Stimulated activated CD8-positive, alpha-beta memory T cell treated with anti-CD3 and anti-CD28 coated beads, Interleukin-15, amount 100 ng/mL, for 1 hour (primary cell): ENCODE measurements around the gene OR11H7.
"Not testable (repeated sequence)": the region's sequence is repeated elsewhere in the genome, so short reads cannot be mapped to it uniquely, and the experiment has no call there.

ENCODE experiments used
- DNase-seq: peaks from one replicate; pipeline ENCODE4 v3.0.0-alpha.2; 2020; ENCODE audit warnings: low read depth

Gene OR11H7

DNA sequence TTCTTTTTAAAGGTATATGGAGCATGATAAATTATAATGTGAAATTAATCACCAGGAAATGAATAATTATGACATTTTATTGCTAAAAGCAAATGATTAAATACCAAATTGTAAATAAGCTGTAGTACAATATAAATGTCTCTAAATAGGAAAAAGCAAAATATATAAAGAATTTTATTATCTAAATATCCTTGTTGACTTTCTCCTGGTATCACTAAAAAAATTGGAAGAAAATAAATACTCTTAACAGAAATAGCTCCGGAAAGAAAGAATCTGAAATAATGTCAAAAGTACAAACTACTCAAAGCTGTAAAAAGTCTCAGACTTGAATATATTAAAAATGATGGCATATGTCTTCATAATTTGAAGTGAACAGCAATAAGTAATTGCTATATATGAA lies at the start of gene OR11H7:
OR11H7 (plus strand) TSS at position 301 of the 400 bp plus-strand sequence.
- no peak for DNase-seq

DNA sequence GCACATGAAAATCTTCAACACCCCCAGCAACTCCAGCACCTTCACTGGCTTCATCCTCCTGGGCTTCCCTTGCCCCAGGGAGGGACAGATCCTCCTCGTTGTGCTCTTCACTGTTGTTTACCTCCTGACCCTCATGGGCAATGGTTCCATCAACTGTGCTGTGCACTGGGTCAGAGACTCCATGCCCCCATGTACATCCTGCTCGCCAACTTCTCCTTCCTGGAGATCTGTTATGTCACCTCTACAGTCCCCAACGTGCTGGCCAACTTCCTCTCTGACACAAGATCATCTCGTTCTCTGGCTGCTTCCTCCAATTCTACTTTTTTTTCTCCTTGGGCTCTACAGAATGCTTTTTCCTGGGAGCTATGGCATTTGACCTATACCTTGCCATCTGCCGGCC lies 49.6 kb upstream of the OR11H7 start:
- DNase-seq = no peak

DNA sequence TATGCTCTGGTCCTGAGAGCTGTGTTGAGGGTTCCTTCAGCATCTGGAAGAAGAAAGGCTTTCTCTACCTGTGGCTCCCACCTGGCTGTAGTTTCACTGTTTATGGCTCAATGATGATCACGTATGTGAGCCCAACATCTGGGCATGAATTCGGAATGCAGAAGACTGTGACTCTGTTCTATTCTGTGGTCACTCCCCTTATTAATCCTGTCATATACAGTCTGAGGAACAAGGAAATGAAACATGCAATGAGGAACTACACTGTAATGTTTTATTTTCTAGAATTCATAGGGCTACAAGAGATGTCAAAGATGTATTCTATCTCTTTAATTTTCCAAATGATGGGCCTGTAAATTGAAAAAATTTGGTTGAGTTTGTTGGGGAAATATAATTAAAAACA lies 48.9 kb upstream of the OR11H7 start:
- DNase-seq = no peak

DNA sequence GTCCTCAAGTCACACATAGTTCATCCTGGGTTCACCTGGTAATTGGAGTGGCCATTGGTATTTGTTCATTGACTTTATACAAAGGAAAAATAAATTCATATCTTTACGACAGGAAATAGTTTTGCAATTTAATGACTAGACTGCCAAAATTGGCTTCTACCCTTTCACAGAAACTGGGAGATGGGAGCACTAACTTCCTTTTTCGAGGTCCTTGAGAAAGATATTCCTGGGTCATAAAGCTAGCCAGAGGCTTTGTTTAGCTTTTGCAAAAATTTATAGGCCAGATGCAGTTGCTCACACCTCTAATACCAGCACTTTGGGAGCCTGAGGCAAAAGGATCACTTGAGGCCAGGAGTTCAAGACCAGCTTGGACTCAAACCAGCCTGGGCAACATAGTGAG lies 48.3 kb upstream of the OR11H7 start:
- no peak for DNase-seq

DNA sequence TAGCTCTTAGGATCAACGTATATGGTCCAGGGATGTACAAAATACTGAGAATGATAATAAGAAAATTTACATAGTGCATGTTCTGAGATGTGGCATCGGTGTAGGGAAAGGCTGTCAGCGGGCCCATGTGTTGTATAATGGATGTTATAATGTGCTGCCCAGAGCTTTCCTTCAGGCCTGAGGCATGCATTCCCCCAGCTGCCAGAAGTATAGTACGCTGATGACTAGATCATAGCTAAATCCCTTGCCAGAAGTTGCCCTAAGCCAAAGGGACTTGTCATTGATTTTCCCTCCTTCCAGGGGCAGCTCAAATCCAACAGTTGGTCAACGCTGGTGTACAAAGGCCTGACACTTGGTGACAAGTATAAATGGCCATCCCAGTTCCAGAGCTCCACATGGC lies 44.6 kb upstream of the OR11H7 start:
- DNase-seq = no peak

DNA sequence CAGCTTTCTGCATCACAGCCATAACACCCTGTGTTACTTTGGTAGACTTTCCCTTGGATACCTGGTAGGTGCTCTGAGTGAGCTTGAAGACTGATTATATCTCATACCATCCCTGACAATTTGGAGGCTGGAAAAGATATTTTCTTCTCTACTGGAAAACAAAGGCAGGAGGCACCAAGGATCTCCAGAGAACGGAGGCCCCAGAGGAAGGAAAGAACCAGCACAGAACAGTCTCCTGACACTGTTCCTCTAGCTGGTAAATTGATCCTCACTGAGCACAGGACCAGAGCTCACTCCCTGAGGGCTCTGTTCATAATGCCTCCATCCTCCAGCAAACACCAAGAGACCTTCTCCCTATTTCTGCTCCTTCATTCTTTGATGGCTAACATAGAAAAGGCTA lies 38.2 kb upstream of the OR11H7 start, which contains the start of gene OR11G2:
OR11G2 (plus strand) TSS at position 301 of the 400 bp plus-strand sequence. CDS start 6,542 bp downstream, outside the sequence.
- DNase-seq = no peak

DNA sequence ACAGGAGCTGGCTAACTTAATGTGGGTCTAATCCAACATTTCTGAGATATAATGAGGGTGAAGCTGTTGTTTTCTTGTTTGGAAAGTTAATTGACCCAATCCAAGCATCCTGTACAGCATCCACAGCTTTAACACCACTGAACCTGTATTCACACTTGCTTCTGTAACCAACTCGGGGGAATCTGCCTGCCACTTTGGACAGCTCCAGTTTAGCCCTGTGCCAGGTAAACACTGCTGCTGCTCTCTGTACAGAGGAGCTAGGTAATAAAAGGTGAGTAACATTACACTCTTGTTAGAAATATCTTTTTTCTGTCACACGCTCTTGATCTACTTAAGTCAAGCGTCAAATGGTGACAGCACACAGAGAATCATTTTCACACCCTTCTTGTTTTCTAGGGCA lies 37.4 kb upstream of the OR11H7 start:
- no peak for DNase-seq

DNA sequence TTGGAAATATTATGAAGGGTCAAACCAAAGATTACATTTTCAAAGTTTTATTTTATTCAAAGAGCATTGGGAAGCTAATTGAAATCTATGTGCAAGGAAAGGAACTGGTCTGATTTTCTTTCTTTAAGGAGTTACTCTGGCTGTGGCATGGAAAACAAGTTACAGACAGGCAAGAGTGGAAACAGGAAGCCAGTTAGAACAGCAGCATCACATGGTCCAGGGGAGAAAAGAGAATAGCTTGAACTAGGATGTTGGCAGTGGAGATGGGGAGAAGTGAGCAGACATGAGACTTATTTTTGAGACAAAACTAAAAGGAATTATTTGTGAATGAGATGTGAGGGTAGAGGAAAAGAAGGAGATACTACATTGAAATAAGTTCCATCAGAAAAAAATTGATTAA lies 34.7 kb upstream of the OR11H7 start:
- DNase-seq = no peak

DNA sequence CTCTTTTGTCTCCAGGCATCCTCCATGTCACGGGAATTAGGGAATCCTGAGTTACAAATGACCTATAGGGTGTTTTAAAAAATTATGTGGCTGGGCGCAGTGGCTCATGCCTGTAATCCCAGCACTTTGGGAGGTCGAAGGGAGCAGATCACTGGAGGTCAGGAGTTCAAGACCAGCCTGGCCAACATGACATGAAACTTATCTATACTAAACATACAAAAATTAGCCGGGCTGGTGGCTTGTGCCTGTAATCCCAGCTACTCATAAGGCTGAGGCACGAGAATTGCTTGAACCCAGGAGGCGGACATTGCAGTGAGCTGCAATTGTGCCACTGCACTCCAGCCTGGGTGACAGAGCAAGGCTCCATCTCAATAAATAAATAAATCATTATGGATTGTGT lies 33.6 kb upstream of the OR11H7 start:
- not testable (repeated sequence) for DNase-seq

DNA sequence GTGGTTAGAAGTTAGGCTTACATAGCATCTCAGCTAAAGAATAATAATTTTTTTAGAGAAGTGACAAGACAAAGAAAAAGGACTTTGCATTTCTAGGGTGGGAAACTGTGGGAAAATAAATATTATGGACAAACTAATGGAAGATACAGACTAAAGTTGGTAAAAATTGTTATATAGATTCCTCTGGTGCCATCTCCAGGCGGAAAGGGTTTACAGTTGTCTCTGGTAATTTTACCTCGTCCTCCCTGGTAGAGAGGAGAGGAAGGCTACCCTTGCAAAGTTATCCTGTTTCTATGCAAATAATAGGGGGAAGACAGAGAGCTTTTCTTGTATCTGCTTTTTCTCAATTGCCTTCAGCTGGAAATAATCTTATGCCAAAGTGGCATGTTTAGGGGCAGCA lies 32.9 kb upstream of the OR11H7 start:
- no peak for DNase-seq

DNA sequence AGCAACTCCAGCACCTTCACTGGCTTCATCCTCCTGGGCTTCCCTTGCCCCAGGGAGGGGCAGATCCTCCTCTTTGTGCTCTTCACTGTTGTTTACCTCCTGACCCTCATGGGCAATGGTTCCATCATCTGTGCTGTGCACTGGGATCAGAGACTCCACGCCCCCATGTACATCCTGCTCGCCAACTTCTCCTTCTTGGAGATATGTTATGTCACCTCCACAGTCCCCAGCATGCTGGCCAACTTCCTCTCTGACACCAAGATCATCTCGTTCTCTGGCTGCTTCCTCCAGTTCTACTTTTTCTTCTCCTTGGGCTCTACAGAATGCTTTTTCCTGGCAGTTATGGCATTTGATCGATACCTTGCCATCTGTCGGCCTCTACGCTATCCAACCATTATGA lies 31.3 kb upstream of the OR11H7 start:
- no peak for DNase-seq

DNA sequence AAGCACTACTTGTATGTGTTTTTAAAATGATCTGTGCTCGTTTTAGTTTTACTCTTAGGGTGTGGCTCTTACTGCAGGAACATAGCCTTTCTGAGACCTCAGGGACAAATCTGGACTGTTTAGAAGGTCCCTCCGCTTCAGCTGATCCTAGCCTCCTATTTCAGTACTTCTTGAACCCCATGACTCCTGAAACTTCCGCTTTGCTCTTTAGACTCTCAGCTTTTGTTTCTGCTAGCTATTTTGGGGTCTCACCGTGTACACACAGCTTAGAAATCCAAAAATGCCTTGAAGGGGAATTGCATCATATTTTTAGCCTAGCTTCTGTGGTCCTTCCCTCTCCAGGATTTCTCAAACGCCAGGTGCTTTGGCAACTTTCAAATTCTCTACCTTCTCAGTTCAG lies 29.8 kb upstream of the OR11H7 start:
- no peak for DNase-seq

DNA sequence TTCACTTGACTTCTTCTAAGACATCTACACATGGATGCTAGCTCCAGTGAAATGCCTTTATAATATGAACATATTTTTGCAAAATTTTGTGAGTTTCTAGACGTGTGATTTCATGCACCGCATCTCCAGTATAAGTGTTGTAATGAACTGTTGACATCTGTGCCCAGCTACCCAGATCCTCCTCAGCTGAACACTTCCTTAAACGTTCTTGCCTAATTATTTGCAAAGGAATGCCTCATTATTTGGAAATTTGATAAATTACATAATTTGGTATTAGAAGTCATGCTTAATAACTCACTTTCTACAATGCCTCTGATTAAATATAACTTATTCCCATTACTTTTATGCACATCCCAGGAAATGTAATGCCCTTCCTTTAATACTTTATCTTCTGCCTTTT lies 24.1 kb upstream of the OR11H7 start:
- DNase-seq = no peak

DNA sequence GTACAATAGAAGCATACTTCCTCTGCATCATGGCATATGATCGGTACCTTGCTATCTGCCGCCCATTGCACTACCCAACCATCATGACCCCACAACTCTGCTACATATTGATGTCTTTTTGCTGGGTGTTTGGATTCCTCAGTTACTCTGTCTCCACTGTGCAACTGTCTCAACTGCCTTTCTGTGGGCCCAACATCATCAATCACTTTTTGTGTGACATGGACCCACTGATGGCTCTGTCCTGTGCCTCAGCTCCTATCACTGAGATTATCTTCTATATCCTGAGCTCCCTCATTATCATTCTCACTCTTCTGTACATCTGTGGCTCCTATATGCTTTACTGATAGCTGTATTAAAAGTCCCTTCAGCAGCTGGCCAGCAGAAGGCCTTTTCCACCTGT lies 19.2 kb upstream of the OR11H7 start:
- no peak for DNase-seq

DNA sequence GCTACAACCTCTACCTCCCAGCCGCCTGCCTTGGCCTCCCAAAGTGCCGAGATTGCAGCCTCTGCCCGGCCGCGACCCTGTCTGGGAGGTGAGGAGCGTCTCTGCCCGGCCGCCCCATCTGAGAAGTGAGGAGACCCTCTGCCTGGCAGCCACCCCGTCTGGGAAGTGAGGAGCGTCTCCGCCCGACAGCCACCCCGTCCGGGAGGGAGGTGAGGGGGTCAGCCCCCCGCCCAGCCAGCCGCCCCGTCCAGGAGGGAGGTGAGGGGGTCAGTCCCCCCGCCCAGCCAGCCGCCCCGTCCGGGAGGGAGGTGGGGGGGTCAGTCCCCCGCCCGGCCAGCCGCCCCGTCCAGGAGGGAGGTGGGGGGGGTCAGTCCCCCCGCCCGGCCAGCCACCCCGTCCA lies 16.4 kb upstream of the OR11H7 start:
- not testable (repeated sequence) for DNase-seq

DNA sequence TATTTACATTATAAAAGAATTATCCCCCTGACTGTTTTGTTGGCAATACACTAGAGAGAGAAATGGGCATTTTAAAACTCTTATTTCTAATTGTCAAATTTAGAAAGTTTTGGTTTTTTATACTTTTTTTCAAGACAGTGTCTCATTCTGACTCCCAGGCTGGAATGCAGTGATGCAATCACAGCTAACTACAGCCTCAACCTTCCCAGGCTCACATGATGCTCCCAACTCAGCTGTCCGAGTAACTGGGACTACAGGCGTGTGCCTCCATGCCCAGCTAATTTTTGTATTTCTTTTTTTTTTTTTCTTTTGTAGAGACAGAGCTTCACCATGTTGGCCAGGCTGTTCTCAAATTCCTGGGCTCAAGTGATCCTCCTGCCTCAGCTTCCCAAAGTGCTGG lies 13.6 kb upstream of the OR11H7 start:
- DNase-seq = no peak

DNA sequence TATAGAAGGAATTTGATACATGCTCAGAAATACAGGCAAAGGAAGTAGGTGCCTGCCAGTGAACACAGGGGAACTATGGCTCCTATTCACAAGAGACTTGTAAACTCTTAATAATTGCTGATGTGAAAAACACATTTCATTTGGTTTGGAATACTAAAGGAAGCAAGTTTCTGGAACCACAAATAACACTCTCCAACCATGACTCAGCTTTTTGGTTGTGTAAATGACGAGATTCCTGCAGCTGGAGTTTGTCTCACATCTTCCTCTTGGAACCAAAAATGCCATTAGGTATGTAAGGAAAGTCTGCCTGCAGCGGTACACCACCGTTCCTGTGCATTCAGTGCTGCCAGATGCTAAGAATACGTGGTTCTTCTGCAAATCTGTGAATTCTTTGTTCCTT lies 9.7 kb upstream of the OR11H7 start:
- no peak for DNase-seq

DNA sequence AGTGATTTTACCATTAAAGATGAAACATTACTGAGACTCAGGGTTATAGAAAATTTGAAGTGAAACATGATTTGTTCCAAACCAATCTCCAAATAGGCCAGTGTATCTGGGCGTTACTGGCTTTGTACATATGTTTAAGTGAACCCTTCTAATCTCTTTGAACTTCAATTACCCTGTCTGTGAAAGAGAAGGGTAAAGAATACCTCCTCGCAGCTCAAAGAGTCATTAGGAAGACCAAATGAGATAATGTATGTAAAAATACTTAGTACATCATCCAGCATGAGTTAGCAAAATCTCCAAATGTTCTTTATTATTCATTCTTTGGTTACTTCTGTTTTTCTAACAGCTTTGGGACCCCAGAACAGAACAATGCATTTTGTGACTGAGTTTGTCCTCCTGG lies 5.4 kb upstream of the OR11H7 start, which contains the start of gene OR11H6:
OR11H6 (plus strand) TSS at position 301 of the 400 bp plus-strand sequence; CDS start at position 301, 0 bp downstream.
- no peak for DNase-seq

DNA sequence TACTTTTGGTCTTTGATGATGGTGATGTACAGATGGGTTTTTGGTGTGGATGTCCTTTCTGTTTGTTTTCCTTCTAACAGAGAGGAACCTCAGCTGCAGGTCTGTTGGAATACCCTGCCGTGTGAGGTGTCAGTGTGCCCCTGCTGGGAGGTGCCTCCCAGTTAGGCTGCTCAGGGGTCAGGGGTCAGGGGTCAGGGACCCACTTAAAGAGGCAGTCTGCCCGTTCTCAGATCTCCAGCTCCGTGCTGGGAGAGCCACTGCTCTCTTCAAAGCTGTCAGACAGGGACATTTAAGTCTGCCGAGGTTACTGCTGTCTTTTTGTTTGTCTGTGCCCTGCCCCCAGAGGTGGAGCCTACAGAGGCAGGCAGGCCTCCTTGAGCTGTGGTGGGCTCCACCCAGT lies 6.6 kb downstream of the OR11H7 start:
- DNase-seq = not testable (repeated sequence)

DNA sequence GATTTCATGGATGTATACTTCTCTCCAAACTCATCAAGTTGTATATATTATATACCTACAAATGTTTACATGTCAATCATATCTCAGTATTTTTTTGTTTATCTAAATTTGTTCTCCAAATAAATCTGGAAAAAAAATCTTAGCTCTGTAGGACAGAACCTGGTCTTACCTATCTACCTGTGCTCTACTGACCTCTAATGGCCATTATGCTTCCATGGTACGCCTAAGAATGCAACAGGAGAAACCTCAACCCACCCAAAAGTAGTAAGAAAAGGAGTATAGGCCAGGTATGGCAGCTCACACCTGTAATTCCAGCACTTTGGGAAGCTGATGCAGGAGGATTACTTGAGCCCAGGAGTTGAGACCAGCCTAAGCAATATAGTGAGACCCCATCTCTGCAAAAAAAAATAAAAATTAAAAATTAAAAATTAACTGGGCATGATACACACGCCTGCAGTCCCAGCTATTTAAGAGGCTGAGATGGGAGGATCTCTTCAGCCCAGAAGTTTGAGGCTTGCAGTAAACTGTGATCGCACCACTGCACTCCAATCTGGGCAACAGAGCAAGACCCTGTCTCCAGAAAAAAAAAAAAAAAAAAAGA lies 19.0 kb downstream of the OR11H7 start:
- no peak for DNase-seq

DNA sequence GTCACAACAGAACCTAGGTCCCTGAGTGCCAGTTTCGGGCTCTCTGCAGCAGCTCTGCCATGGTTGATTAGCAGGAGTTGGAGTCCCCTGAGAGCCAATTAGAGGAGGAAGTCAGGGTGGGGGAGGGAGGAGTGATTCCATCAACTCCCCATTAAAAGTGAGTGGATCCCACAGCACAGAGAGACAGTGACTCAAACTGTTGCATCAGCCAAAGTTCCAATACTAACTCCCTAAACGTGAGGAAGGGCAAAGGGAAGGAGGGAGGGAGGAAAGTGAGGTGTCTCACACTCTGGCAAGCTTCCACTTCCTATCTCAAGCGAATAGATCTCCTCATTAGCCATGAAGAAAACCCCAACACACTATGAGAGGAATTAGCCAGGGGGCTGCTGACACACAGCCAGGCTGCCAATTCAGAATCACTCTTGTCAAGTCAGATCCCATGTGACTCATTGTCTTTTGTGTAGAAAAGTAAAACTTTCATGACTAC lies 33.9 kb downstream of the OR11H7 start:
- DNase-seq = no peak

DNA sequence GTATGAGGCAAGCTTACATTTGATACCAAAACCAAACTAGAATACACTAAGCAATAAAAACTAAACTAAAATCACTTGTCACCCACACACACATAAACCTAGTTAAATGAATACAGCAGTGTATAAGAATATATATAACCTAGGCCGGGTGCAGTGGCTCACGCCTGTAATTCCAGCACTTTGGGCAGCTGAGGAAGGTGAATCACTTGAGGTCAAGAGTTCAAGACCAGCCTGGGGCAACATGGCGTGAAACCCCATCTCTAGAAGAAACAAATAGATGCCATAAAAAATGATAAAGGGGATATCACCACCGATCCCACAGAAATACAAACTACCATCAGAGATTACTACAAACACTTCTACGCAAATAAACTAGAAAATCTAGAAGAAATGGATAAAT lies 35.6 kb downstream of the OR11H7 start:
- DNase-seq = not testable (repeated sequence)

DNA sequence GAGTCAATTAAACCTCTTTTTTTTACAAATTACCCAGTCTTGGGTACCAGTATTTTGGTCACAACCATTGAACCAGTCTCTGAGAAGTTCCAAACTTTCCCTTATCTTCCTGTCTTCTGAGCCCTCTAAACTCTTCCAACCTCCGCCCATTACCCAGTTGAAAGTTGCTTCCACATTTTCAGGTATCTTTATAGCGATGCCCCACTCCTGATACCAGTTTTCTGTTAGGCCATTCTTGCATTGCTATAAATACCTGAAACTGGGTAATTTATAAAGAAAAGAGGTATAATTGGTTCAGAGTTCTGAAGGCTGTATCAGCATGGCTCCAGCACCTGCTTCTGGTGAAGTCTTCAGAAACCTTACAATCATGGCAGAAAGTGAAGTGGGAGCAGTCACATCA lies 45.3 kb downstream of the OR11H7 start:
- DNase-seq = no peak

DNA sequence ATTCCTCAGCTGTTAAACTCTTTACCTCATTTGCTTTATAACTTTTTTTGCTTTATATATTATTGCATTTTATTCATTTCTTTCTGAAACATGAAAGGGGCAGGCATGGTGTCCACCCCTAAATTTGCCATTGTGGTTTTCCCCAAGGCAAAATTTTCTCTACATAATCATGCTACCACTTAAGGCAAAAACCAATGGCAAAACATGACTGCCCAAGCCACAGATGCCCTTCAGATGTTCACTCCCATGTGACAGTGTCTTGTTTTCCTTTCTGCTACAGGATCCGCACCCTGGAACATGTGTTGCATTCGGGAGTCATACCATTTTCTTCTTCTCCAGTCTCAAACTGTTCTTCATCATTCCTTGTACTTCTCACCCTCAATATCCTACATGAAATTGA lies 48.6 kb downstream of the OR11H7 start:
- DNase-seq = no peak
